ENCODE data around the gene CCDC198. TPM values are rescaled to one million over a fixed set of nuclear protein-coding genes. Genes with fewer than 3 reads are reported as not detected.

Gene CCDC198
- total and polyA plus RNA-seq, 4 donors: 11.2 to 47.7 (median 18.6) TPM

GRCh38 chr14:57533214-57533613 is 39.6 kb upstream of the CCDC198 start:
- Histone ChIP-seq H3K4me1 (ENCODE audit: control insufficient read depth in 4 of 4, insufficient read depth in 4 of 4, low read length in 3 of 4) (no peaks in the 10 kb centered on the region), H3K27me3 (ENCODE audit: control insufficient read depth in 4 of 4, insufficient read depth in 4 of 4, low read length in 3 of 4) (no peaks in the 10 kb centered on the region), H3K9me3 (ENCODE audit: control insufficient read depth in 4 of 4, low read length in 3 of 4) (no peaks in the 10 kb centered on the region), H3K4me3 (ENCODE audit: low read depth in 1 of 3, low read length in 3 of 3) (no peak overlapping the region), H3K9ac (ENCODE audit: low read depth in 1 of 2, low read length in 2 of 2) (no peak overlapping the region), H3K36me3 (ENCODE audit: control insufficient read depth in 4 of 4, insufficient read depth in 3 of 4, low read depth in 1 of 4, low read length in 3 of 4) (no peaks in the 10 kb centered on the region), H3K27ac (ENCODE audit: low read depth in 1 of 2, low read length in 2 of 2) (no peak overlapping the region)
- WGBS: 82% methylated on average over 1 of the region's 1 CpG
- no peak for TF ChIP-seq RXRA (IDR thresholded peaks at IDR 0.05)
- TF ChIP-seq, protein P1, sequence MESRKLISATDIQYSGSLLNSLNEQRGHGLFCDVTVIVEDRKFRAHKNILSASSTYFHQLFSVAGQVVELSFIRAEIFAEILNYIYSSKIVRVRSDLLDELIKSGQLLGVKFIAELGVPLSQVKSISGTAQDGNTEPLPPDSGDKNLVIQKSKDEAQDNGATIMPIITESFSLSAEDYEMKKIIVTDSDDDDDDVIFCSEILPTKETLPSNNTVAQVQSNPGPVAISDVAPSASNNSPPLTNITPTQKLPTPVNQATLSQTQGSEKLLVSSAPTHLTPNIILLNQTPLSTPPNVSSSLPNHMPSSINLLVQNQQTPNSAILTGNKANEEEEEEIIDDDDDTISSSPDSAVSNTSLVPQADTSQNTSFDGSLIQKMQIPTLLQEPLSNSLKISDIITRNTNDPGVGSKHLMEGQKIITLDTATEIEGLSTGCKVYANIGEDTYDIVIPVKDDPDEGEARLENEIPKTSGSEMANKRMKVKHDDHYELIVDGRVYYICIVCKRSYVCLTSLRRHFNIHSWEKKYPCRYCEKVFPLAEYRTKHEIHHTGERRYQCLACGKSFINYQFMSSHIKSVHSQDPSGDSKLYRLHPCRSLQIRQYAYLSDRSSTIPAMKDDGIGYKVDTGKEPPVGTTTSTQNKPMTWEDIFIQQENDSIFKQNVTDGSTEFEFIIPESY (IDR thresholded peaks at IDR 0.05): no peak
- TF ChIP-seq FOXA1 (IDR thresholded peaks at IDR 0.05): no peak
- no peak for TF ChIP-seq EGR1 (IDR thresholded peaks at IDR 0.05; ENCODE audit: low read depth in 2 of 2)
- TF ChIP-seq HNF4G (IDR thresholded peaks at IDR 0.05): no peak
- TF ChIP-seq, protein P2, sequence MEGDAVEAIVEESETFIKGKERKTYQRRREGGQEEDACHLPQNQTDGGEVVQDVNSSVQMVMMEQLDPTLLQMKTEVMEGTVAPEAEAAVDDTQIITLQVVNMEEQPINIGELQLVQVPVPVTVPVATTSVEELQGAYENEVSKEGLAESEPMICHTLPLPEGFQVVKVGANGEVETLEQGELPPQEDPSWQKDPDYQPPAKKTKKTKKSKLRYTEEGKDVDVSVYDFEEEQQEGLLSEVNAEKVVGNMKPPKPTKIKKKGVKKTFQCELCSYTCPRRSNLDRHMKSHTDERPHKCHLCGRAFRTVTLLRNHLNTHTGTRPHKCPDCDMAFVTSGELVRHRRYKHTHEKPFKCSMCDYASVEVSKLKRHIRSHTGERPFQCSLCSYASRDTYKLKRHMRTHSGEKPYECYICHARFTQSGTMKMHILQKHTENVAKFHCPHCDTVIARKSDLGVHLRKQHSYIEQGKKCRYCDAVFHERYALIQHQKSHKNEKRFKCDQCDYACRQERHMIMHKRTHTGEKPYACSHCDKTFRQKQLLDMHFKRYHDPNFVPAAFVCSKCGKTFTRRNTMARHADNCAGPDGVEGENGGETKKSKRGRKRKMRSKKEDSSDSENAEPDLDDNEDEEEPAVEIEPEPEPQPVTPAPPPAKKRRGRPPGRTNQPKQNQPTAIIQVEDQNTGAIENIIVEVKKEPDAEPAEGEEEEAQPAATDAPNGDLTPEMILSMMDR (IDR thresholded peaks at IDR 0.05; ENCODE audit: low read depth, low read length, missing input control): peak; percentile 49
- TF ChIP-seq RAD21 (IDR thresholded peaks at IDR 0.05): peak; percentile 71 to 76
- DNase-seq (ENCODE audit: low spot score): no peak

DNA sequence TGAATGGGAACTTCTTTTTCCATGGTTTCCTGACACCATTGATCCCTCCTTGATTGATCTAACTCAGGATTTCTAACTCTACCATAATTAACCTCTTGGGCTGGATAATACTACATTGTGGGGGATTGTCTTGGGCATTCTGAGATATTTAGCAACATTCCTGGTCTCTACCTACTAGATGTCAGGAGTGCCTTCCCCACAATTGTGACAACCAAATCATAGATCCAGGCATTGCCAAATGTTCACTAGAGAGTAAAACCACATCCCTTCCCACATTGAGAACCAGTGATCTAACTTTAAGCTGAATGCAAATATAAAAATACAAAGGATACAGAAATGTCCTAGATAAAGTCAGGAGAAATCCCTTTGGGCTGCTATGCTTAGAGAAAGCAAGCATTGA is 36.9 kb upstream of the CCDC198 start:
- no peak overlapping the region for H3K27ac ChIP-seq (ENCODE audit: low read depth in 1 of 2, low read length in 2 of 2)
- no peaks in the 10 kb centered on the region for H3K4me1 ChIP-seq (ENCODE audit: control insufficient read depth in 4 of 4, insufficient read depth in 4 of 4, low read length in 3 of 4)
- no peak overlapping the region for H3K4me3 ChIP-seq (ENCODE audit: low read depth in 1 of 3, low read length in 3 of 3)
- no peaks in the 10 kb centered on the region for H3K27me3 ChIP-seq (ENCODE audit: control insufficient read depth in 4 of 4, insufficient read depth in 4 of 4, low read length in 3 of 4)
- DNase-seq (ENCODE audit: low spot score): no peak
- no peaks in the 10 kb centered on the region for H3K36me3 ChIP-seq (ENCODE audit: control insufficient read depth in 4 of 4, insufficient read depth in 3 of 4, low read depth in 1 of 4, low read length in 3 of 4)
- TF ChIP-seq TAF1 (conservative IDR thresholded peaks at IDR 0.05) (no peak), JUND (IDR thresholded peaks at IDR 0.05) (no peak), NR2F2 (IDR thresholded peaks at IDR 0.05) (no peak), RXRA (IDR thresholded peaks at IDR 0.05) (no peak), EGR1 (IDR thresholded peaks at IDR 0.05; ENCODE audit: low read depth in 2 of 2) (no peak), FOXA1 (IDR thresholded peaks at IDR 0.05) (no peak), HNF4G (IDR thresholded peaks at IDR 0.05) (no peak), HNF4A (conservative IDR thresholded peaks at IDR 0.05) (no peak), FOXA2 (IDR thresholded peaks at IDR 0.05) (no peak), YY1 (IDR thresholded peaks at IDR 0.05) (no peak), SP1 (IDR thresholded peaks at IDR 0.05) (no peak), GABPA (IDR thresholded peaks at IDR 0.05 in 1 of 2, conservative IDR thresholded peaks at IDR 0.05 in 1 of 2) (no peak), RAD21 (IDR thresholded peaks at IDR 0.05) (no peak), MAX (IDR thresholded peaks at IDR 0.05) (no peak)
- TF ChIP-seq, protein P3, sequence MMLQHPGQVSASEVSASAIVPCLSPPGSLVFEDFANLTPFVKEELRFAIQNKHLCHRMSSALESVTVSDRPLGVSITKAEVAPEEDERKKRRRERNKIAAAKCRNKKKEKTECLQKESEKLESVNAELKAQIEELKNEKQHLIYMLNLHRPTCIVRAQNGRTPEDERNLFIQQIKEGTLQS (IDR thresholded peaks at IDR 0.05): no peak
- TF ChIP-seq, protein P1 (IDR thresholded peaks at IDR 0.05): no peak
- TF ChIP-seq, protein P2 (IDR thresholded peaks at IDR 0.05; ENCODE audit: low read depth, low read length, missing input control): no peak
- TF ChIP-seq, protein P4, sequence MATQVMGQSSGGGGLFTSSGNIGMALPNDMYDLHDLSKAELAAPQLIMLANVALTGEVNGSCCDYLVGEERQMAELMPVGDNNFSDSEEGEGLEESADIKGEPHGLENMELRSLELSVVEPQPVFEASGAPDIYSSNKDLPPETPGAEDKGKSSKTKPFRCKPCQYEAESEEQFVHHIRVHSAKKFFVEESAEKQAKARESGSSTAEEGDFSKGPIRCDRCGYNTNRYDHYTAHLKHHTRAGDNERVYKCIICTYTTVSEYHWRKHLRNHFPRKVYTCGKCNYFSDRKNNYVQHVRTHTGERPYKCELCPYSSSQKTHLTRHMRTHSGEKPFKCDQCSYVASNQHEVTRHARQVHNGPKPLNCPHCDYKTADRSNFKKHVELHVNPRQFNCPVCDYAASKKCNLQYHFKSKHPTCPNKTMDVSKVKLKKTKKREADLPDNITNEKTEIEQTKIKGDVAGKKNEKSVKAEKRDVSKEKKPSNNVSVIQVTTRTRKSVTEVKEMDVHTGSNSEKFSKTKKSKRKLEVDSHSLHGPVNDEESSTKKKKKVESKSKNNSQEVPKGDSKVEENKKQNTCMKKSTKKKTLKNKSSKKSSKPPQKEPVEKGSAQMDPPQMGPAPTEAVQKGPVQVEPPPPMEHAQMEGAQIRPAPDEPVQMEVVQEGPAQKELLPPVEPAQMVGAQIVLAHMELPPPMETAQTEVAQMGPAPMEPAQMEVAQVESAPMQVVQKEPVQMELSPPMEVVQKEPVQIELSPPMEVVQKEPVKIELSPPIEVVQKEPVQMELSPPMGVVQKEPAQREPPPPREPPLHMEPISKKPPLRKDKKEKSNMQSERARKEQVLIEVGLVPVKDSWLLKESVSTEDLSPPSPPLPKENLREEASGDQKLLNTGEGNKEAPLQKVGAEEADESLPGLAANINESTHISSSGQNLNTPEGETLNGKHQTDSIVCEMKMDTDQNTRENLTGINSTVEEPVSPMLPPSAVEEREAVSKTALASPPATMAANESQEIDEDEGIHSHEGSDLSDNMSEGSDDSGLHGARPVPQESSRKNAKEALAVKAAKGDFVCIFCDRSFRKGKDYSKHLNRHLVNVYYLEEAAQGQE (IDR thresholded peaks at IDR 0.05): no peak
- H3K9ac ChIP-seq (ENCODE audit: low read depth in 1 of 2, low read length in 2 of 2): no peak overlapping the region
- no peaks in the 10 kb centered on the region for H3K9me3 ChIP-seq (ENCODE audit: control insufficient read depth in 4 of 4, low read length in 3 of 4)

Data from liver (tissue), 9 donors.